ENCODE results near the gene XPO6. TPM values are rescaled to one million over a fixed set of nuclear protein-coding genes. Genes with fewer than 3 reads are reported as not detected.

The XPO6 gene
- total RNA-seq, 1 donor from 2014 or later: 128 TPM

DNA sequence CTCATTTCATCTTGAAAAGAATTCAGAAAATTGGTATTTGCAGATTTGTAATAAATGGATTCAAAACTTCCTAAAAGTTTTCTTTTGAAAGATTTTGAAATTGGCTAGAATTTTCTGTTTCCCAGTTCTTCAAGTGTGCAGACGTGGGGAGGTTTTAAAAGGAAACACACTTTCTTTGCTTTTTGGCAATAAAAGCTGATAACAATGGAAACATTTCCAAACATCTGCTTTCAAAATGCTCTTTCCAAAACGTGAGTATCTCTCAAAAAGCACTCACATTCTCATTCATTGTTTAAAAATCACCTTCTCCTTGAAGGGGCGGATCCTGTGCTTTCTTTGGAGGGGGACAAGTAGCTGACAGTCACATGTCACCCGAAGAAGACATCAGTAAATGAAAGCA, 139.7 kb downstream of the XPO6 start:
- Mint-ChIP-seq H3K9me3 (ENCODE audit: unreplicated experiment) (no peaks in the 10 kb centered on the region), H3K36me3 (ENCODE audit: unreplicated experiment) (no peaks in the 10 kb centered on the region)
- DNase-seq (ENCODE audit: extremely low spot score, unreplicated experiment): no peak

DNA sequence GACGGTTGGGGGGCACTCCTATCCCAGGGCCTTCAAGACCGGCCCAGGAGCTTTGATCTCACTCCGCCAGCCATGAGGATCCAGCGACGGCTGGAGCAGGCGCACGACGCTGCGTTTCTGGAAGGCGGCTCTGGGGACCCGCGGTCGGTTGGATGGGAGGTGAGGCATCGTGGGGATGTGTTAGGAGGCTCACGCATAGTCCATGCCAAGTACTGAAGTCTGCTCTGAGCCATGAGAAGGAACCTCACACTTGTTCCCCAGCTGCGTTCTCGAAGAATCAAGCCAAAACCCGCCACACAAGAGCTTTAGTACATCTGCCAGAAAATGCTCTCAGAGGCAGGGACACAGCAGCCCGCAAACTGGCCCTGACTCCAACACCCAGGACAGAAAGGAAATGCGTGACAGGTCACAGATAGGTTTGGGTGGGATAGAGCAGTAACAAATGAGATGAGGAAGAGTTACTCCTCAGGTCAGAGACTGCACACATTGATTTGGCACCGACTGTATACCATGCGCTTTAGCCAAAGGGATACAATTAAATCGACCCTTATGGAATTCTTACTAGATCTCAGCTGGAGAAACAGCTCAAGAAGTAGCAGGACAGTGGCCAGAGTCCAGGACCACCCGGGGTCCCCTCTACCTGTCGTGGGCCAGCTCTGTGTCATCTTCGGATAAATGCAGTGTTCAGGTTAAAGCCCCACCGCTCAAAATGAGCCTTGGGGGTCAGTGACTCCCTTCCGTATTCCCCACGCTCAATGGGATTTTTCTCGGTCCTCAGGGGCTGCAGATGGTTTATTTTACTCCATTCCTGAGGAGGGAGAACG, 141.6 kb downstream of the XPO6 start:
- TF ChIP-seq, protein P1, sequence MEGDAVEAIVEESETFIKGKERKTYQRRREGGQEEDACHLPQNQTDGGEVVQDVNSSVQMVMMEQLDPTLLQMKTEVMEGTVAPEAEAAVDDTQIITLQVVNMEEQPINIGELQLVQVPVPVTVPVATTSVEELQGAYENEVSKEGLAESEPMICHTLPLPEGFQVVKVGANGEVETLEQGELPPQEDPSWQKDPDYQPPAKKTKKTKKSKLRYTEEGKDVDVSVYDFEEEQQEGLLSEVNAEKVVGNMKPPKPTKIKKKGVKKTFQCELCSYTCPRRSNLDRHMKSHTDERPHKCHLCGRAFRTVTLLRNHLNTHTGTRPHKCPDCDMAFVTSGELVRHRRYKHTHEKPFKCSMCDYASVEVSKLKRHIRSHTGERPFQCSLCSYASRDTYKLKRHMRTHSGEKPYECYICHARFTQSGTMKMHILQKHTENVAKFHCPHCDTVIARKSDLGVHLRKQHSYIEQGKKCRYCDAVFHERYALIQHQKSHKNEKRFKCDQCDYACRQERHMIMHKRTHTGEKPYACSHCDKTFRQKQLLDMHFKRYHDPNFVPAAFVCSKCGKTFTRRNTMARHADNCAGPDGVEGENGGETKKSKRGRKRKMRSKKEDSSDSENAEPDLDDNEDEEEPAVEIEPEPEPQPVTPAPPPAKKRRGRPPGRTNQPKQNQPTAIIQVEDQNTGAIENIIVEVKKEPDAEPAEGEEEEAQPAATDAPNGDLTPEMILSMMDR (IDR thresholded peaks at IDR 0.05): no peak
- H3K9me3 Mint-ChIP-seq (ENCODE audit: unreplicated experiment): no peaks in the 10 kb centered on the region
- H3K27me3 Mint-ChIP-seq (ENCODE audit: unreplicated experiment): peaks cover 25% of the 10 kb centered on the region
- no peak overlapping the region for H3K4me3 Mint-ChIP-seq (ENCODE audit: unreplicated experiment)
- DNase-seq (ENCODE audit: extremely low spot score, unreplicated experiment): no peak
- no peak overlapping the region for H3K27ac Mint-ChIP-seq (ENCODE audit: unreplicated experiment)
- H3K4me1 Mint-ChIP-seq (ENCODE audit: unreplicated experiment): peaks cover 6% of the 10 kb centered on the region
- no peaks in the 10 kb centered on the region for H3K36me3 Mint-ChIP-seq (ENCODE audit: unreplicated experiment)

More for the DNA sequence above, 139.7 kb downstream of the XPO6 start:
- no peak overlapping the region for H3K27ac Mint-ChIP-seq (ENCODE audit: unreplicated experiment)
- TF ChIP-seq, protein P1 (IDR thresholded peaks at IDR 0.05): no peak
- H3K4me1 Mint-ChIP-seq (ENCODE audit: unreplicated experiment): peaks cover 6% of the 10 kb centered on the region
- no peak overlapping the region for H3K4me3 Mint-ChIP-seq (ENCODE audit: unreplicated experiment)
- peaks cover 12% of the 10 kb centered on the region for H3K27me3 Mint-ChIP-seq (ENCODE audit: unreplicated experiment)

DNA sequence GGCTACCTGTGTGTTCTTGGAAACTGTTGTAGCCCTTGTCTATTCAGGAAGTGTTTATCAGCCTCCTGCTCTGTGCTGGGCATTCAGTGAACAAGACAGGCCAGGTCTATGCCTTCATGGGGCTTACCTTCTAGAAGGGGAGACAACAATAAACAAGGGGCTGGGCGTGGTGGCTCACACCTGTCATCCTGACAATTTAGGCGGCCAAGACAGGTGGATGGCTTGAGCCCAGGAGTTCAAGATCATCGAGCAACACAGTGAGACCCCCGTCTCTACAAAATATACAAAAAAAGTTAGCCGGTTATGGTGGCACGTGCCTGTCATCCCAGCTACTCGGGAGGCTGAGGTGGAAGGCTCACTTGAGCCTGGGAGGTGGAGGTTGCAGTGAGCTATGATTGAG, 142.8 kb downstream of the XPO6 start:
- peaks cover 36% of the 10 kb centered on the region for H3K27me3 Mint-ChIP-seq (ENCODE audit: unreplicated experiment)
- peaks cover 6% of the 10 kb centered on the region for H3K4me1 Mint-ChIP-seq (ENCODE audit: unreplicated experiment)
- DNase-seq (ENCODE audit: extremely low spot score, unreplicated experiment): no peak
- H3K4me3 Mint-ChIP-seq (ENCODE audit: unreplicated experiment): no peak overlapping the region
- no peaks in the 10 kb centered on the region for H3K36me3 Mint-ChIP-seq (ENCODE audit: unreplicated experiment)
- H3K9me3 Mint-ChIP-seq (ENCODE audit: unreplicated experiment): no peaks in the 10 kb centered on the region
- H3K27ac Mint-ChIP-seq (ENCODE audit: unreplicated experiment): no peak overlapping the region
- TF ChIP-seq, protein P1 (IDR thresholded peaks at IDR 0.05): no peak

DNA sequence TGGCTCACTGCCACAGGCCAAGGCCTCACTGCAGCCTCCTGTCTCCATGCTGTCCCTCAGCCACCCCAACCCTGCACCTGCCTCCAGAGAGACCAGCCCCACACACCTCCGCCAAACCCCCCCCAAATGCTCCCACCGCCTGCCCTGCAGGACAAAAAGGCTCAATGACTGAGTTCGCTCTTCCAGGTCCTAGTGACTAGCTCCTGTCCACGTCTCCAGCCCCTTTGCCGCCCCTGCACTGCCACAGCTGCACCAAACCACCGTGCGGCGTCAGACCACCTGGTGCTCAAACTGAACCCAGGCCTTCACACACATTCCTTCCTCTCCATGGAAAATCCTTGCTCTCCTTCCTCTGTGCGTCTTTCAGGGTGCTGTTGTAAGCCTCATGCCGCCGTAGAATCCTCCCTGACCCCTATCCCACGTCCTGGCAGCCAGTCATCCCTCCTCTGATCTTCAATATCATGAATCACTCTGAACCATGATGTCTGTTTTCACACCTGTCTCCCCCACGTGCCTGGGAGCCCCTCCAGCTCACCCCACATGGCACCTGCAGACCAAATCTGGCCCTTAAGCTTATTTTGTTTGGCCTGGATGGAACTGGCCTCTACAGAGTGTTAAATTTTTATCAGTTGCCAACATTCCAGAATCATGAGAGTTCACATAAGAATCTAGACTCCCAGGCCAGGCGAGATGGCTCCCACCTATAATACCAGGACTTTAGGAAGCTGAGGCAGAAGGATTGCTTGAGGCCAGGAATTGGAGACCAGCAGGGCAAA, 144.0 kb downstream of the XPO6 start:
- Mint-ChIP-seq H3K4me3 (ENCODE audit: unreplicated experiment) (no peak overlapping the region), H3K4me1 (ENCODE audit: unreplicated experiment) (peaks cover 6% of the 10 kb centered on the region), H3K9me3 (ENCODE audit: unreplicated experiment) (no peaks in the 10 kb centered on the region), H3K27ac (ENCODE audit: unreplicated experiment) (no peak overlapping the region), H3K36me3 (ENCODE audit: unreplicated experiment) (no peaks in the 10 kb centered on the region), H3K27me3 (ENCODE audit: unreplicated experiment) (peaks cover 38% of the 10 kb centered on the region)
- no peak for DNase-seq (ENCODE audit: extremely low spot score, unreplicated experiment)
- TF ChIP-seq, protein P1 (IDR thresholded peaks at IDR 0.05): no peak

DNA sequence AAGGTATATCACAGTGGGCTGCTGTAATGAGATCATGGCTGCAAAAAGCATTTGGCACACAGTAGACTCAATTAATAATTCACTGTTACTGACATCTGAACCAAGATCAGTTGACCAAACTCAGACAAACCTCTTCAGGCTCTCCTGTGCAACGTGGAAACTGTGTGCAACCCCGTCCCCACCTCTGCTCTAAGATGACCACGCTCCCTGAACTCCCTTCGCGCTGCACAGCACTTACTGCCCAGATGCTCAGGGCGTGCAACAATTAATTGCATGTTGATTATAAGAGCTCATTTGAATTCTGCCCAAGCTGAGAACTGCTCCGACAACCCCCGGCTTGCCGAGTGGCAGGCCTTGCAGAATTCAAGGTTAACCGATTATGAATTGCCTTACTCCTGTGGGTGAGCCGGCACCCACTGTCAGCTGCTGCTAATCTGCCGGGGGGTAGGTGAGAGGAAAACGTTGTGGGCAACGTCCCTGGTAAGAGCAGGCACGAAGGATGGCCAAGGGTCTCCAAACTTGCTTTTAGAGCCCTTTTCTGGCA, 147.0 kb downstream of the XPO6 start:
- DNase-seq (ENCODE audit: extremely low spot score, unreplicated experiment): no peak
- TF ChIP-seq, protein P1 (IDR thresholded peaks at IDR 0.05): no peak
- no peak overlapping the region for H3K27ac Mint-ChIP-seq (ENCODE audit: unreplicated experiment)
- H3K4me3 Mint-ChIP-seq (ENCODE audit: unreplicated experiment): no peak overlapping the region
- H3K36me3 Mint-ChIP-seq (ENCODE audit: unreplicated experiment): no peaks in the 10 kb centered on the region
- peaks cover 55% of the 10 kb centered on the region for H3K27me3 Mint-ChIP-seq (ENCODE audit: unreplicated experiment)
- H3K9me3 Mint-ChIP-seq (ENCODE audit: unreplicated experiment): no peaks in the 10 kb centered on the region
- H3K4me1 Mint-ChIP-seq (ENCODE audit: unreplicated experiment): peaks cover 6% of the 10 kb centered on the region
